ENCODE results near the gene CRIP2. TPM values are rescaled to one million over a fixed set of nuclear protein-coding genes. Genes with fewer than 3 reads are reported as not detected.

Gene CRIP2
- total and polyA plus RNA-seq, 2 of the 8 experiments (the other 6 are each of a cell fraction or from before 2014, with no cell fraction given) = 4.2 to 13.5 TPM

DNA sequence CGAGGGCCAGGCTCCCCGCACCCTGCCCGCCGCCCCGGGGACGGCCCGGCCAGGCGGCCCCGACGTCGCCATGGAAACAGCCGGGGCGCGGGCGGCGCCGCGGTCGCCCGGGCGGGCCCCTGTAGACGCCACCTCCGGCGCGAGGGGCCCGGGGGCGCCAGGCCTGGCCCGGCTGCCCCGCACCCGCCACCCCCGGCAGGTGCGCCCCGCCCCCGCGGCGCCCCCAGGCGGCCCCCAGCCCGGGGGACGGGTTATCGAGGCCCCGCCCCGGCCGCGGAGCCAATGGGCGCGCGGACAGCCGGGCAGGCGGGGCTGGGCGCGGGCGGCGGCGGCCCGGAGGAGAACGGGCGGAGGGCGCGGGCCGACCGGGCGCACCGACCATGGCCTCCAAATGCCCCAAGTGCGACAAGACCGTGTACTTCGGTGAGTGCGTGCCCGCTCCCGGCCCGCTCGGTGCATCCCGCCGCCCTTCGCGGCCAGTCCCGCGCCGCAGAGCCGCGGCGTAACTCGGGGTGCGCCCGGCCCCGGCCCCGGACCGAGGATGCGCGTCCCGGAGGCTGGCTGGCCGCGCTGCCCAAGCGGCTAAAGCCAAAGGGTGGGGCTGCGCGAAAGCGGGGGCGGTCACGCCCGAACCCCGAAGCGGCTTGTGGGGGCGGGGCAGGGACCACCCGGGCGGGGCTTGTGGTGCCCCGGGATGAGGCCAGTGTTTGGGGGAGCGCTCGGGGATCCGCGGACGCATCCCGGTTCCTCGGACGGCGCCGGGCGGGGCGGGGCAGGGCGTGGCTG is at the start of gene CRIP2 (continued):
- TF ChIP-seq EGR1 (IDR thresholded peaks at IDR 0.05; ENCODE audit: borderline replicate concordance, low read depth, low read length) = peak; percentile 50; the same call in 1 of the 2 replicates
- TF ChIP-seq POLR2AphosphoS5 (IDR thresholded peaks at IDR 0.05; ENCODE audit: low read depth, low read length) = no peak
- TF ChIP-seq CEBPB (IDR thresholded peaks at IDR 0.05; ENCODE audit: low read depth, low read length) = no peak
- TF ChIP-seq TAF1 (IDR thresholded peaks at IDR 0.05; ENCODE audit: low read depth, low read length) = 0 out of 2 replicates have a peak, but pooled peaks have one; percentile 7
